Measurements from ENCODE around the gene ANKH.
"Not testable (repeated sequence)": the region's sequence is repeated elsewhere in the genome, so short reads cannot be mapped to it uniquely, and the experiment has no call there.

Gene ANKH

DNA sequence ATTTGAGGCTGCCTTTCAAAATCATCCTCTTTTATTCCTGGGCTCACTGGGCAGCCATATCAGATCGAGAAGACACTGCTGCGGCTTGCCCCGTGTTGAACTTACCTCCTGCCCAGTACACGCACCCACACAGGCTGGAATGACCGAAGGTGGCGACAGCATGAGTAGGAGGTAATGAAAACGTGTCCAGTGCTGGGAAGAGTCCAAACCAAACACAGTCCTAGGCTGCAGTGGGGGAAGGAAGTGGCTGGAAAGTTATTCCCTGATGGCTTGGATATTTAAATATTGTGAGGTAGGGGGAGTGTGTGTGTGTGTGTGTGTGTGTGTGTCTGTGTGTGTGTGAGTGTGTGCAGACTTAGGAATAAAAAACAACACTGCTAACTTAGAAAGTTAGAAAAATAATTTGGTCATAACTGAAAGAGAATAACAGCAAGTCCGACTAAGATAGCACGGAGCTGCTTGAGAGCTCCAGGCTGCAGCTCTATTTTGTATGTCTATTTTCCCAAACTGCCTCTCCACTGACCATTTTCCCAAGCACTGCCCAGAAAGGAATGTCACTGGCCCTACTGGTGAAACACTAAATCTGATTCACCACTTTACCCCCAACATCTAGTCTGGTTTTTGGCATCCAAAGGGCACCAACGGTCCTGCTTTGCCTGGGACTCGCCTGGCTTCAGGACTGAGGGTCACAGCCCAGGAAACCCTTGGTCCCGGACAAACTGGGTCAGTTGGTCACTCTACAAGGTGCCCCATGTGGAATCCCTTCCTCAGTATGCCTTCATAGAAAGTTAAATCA lies 41.2 kb downstream of the ANKH start:
- in situ Hi-C loops (cut with MboI; ENCODE audit: low sequenced_read_pairs): no loop called here

DNA sequence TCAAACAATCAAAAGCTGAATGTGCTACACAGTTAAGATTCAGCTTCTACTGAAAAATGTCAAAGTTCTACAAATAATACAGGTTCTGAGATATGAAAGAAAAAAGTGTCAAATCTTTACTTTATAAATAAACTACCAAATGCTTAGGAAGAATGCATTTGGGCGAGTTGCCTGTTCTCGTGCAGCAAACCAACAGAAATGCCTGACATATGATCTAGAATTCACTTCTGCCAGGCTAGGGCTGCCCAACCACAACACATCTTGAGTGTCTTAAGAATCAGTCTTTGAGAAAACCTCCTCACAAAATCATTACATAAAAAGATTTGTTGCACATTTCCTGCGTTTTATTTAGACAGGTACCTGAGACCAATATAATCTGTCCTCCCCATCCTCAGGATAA lies 42.2 kb downstream of the ANKH start:
- in situ Hi-C loops (cut with MboI; ENCODE audit: low sequenced_read_pairs): no loop called here

DNA sequence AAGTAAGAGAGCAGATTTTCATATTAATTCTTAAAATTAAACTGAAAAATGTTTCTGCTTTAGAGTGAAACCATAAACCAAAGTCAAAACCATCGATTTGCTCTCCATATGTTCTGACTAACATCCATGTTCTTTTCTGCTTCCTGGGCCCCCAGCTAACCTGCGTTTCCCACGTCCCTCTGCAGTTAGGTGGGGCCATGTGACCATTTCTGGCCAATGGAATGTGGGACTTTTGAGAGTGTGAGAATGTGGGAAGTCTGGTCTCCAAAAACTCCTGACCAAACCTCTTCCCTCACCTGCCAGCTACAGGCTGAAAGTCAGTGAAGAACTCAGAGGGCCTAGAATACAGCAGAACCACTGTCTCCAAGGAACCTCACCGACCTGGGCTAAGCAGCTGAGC lies 44.9 kb downstream of the ANKH start:
- in situ Hi-C loops (cut with MboI; ENCODE audit: low sequenced_read_pairs): no loop called here

DNA sequence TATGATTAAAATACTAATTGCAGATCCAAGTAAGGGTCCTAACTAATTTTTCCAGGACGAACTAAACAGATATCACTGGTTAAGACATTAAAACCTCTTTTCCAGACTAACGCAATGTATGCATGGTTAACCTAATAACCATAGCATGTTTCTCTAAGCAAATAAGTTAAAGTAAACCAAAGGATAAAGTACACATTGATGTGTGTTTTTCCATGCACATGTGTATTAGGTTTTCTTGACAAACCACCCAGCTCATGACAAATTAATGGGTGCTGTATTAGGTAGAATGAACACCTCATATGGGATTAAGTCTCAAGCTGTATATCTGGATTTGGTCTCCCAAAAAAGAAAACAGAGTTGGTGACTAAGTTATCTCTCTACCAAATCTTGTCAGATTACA lies 45.6 kb downstream of the ANKH start:
- in situ Hi-C loops (cut with MboI; ENCODE audit: low sequenced_read_pairs): no loop called here

DNA sequence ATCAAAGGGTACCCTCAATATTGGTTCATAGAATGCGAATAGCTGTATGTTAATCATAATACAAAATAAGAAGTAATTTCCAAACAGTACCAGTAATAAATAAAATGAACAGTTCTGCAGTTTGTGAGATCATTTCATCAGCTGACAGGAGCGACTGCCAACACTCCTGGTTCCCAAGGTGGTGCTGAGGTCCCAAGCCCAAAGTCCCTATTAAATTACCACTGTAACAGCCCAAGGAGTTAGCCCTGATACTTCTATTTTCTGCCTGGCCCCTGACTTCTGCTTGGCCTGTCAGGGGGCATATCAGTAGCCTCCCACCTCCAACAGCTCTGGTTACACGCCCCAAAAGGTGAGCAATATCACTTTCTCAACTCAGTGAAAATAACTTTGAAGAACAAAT lies 47.1 kb downstream of the ANKH start:
- in situ Hi-C loops (cut with MboI; ENCODE audit: low sequenced_read_pairs): no loop called here

DNA sequence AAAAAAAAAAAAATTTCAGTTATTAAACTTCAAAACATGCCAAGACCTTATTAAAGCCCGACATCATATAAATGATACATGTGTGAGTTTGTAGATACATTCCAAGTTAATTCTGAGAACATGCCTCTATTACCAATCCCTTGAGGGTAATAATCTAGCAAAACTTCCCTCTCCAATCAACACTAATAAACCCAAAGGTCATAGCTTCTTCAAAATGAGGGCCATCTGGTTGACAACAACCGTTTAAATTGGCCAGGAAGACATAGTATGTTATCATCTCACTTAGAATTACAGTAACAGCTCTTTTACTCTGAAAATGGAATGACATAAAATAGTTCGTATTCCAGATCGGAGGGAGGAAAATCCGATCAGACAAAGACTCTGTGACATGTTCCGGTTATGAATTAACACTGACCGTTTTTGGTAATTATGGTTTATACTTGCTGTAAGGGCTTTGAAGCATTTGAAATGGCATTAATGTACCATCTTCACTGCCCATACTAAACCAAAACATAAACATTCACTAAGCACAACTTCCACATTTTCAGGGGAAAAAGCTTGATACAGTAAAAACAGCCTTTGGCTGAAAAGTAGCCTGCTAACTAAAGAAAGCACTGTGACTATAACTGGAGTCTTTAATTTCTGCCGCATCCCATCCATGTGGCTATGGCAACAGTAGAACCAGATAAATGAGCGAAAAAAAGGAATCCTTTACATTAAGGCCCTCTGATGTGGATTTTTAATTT lies 50.3 kb downstream of the ANKH start:
- in situ Hi-C loops (cut with MboI; ENCODE audit: low sequenced_read_pairs): no loop called here

DNA sequence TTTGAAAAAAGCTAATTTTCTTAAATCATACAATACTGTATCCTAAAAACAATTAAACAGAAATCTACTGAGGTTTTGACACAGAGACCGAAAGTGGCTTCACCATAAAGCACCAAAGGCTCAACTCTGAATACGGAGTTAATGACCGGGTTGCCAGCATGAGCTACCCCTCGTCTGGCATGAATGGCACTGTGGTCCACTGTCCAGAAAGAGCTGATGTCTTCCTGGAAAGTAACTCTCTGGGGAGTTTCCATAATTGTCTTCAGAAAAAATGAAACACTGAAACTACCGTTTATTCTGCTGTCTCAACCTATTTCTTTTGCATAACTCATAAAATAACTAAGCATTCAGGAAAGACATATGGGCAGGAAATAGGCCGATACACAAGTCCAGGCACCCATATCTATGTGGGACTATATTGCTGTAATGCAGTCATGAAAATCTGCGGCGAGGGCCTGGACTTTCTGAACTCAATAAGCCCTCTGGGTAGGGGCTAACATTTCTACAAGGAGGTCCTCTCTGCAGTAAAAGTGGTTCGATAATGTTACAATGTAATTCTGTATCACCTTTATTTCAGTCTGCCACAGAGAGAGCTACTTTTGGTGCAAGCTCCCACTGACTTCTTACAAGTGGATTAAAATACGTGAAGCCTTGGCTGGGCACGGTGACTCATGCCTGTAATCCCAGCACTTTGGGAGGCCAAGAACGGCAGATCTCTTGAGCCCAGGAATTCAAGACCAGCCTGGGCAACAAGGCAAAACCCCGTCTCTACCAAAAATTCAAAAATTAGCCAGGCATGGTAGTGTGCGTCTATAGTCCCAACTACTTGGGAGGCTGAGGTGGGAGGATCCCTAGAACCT lies 52.4 kb downstream of the ANKH start:
- in situ Hi-C loops (cut with MboI; ENCODE audit: low sequenced_read_pairs): no loop called here

DNA sequence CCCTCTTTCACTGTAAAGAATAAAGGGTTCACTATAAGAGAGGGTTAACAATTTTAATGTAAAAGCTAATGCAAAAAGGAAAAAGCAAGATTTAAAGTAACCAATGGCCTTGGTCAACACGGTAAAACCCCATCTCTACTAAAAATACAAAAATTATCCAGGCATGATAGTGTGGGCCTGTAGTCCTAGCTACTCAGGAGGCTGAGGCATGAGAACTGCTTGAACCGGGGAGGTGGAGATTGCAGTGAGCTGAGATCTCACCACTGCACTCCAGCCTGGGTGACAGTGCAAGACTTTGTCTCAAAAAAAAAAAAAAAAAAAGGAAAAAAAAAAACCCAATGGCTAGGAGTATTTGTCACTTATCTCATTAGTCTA lies 53.8 kb downstream of the ANKH start:
- in situ Hi-C loops (cut with MboI; ENCODE audit: low sequenced_read_pairs): not testable (repeated sequence)

DNA sequence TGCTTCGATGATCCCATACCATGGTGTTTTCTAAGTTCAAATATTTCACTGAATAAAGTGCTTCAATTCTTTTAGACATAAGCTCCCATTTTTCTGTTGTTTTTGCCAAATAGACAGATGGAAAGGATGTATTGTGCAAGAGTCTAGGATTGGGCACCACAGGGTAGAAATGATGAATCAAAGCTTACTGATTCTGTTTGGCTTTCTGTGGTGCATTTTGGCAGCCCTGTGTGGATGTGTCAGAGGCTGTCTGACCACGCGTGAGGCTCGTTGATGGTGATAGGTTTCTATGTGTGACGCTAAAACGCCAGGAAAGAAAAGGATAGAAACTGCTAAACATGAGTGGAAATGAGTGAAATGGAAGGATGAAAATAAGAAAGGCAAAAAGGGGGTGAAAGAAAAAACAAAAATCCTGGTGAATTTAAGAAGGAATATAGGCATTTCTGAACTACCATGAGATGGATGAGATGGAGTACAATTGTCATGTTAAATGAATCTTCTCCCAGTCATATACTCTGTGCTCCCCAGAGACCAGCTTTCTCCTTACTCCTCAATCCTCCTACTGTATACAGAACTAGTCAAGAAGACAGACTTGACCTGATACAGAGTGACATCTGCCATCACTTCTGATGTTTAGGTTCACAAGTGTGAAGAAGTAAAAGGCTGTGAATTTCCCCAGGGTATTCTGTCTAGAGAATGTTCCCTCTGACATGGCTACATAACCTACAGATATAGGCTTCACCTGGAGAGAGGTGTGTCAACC lies 54.4 kb downstream of the ANKH start:
- in situ Hi-C loops (cut with MboI; ENCODE audit: low sequenced_read_pairs): no loop called here

DNA sequence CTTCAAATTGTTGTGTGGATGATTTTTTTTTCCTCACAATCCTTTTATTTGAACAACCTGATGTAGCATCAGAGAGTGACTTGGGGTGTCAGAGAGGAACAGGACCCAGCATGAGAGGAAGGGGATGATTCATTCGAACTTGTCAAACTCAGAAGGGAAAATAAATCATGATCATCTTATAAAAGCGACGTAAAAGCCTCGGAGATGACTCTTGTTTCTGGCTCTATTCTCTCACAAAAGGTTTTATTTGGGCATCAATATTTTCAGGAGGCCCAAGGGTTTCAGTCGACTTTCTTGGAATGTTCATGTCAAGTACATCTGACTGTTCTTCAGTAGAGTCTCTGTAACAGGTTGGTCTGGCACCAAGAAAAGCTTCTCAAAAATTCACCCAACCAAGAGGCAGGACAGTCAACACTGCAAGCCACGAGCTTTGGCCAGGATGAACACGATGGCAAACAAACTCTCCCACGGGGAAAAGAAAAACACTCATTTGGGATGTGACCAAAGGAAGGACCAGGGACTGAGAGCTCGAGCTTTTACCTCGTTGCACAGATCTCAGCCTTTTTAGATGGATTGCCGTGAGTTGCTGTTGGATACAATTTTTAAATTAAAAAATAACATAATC lies 55.1 kb downstream of the ANKH start:
- in situ Hi-C loops (cut with MboI; ENCODE audit: low sequenced_read_pairs): no loop called here

DNA sequence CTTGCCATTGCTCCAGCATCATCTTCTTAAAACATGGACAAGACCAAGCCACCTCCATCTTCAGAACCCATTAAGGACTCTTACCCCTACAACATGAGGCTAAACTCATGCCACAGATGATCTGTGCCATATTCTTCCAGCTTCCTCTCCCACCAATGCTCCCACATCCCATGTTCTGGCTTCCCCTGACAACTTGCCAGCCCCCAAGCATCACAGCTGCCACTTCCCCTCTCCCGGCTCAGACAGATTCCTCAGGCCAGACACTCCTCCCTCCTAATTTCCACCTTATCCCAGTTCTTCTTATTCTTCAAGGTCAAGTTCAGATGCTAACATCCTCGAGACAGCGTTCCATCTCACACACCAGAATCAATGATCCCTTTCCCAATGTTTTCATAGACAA lies 57.8 kb downstream of the ANKH start:
- in situ Hi-C loops (cut with MboI; ENCODE audit: low sequenced_read_pairs): no loop called here

DNA sequence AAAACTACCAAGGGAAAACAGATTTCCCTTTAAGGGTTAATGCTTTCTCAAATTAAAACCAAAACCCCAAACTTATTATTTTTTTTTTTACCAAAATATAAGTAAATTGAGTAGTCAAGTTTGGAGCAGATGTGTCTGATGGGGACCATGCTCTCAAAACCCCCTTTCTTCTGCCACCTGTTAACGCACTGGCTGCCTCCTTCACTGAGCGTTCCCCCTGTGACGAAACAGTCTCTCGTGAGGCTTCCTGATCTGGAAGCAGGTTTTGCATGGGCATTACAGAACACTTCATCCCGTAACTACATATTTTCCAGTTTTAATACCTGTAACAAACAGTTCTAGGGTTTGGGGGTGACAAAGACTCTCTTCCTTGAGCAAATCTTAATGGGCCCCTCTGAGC lies 59.4 kb downstream of the ANKH start:
- in situ Hi-C loops (cut with MboI; ENCODE audit: low sequenced_read_pairs): no loop called here

DNA sequence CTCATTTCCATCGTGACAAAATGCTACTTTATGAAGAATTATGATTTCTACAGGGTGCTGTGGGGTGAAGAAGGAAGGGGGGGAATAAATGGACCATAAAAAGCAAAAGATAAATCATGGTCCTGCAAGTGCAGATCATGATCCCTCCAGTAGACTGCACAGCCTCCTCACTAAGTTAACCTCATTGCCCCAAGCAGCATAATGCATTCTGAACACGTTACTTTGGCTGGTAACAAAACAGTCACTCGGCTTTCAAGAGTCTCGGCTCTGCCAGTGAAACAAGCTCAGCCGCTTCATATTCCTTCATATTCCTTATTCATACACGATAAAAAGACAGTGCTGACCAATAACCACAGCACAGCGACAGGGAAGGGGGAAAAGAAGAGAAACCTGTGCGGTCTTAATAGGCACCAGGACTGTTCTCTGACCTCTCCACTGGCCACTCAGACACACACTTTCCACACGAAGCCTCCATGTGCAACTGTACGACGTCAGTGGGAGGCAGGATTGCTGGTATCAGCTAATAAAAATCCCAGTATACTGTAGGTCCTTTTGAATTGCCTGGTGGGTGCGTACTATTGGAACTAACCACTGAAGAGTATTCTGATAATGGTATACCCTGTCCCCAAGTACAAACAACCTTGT lies 60.5 kb downstream of the ANKH start:
- in situ Hi-C loops (cut with MboI; ENCODE audit: low sequenced_read_pairs): no loop called here

DNA sequence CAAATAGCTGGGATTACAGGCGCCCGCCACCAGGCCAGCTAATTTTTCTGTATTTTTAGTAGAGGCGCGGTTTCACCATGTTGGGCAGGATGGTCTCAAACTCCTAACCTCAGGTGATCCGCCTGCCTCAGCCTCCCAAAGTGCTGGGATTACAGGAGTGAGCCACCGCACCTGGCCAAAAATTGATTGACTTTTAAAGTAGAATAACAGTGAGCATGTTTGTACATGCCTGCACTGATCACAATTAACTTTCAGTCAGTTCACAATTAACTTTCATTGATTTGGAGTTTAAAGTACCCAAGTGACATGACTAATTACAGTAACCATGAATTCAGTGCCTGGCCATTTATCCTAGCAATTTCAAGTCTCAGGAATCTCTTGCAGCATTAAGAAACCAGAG lies 61.3 kb downstream of the ANKH start:
- in situ Hi-C loops (cut with MboI; ENCODE audit: low sequenced_read_pairs): no loop called here

DNA sequence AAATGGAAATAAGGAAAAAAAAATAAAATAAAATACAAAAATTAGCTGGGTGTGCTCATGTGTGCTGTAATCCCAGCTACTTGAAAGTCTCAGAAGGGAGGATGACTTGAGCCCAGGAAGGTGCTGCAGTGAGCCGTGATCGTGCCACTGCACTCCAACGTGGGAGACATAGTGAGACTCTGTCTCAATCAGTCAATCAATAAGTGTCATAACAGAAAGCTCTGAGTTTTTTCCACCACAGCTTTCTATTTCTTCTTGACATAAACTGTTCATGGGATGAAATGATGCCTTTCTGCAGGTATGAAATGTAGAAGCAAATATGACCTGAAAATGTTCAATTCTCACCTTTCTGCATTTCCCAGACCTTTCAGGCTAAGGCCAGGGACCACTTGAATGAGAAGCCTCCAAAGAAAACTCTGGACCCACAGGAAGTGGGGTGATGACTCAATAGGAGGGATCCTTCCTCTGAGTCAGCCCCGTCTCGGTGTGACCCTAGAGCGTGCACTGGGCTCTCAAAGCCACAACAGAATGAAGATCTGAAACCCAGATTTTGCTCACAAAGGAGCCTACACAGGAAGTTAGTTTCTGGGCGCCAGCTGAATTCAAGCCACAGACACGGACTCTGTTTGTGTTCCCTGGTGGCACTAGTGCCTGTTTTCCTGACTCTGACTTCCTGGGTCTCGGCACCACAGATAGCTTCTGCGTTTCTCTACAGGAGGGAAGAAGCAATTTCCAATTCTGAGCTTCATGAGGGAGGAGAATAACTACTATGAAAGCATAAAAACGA lies 62.0 kb downstream of the ANKH start:
- in situ Hi-C loops (cut with MboI; ENCODE audit: low sequenced_read_pairs): no loop called here

DNA sequence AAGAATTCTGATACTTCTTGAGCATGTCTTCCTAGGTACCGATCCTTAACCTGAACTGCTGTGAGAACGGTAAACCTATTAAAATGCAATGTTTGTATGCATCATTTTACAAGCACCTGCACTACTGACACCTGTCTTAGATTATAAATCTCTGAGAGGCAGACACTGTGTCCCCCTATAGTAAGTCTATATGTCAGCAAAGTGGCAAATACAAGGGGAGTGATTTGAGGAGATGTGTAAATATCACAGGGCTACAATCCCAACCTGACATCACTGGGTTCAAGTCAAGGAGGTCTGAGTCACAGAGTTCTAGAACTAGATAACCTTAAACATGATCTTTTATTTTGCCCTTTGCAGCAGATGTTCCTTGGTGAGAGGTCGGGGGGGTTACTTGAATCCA lies 64.1 kb downstream of the ANKH start:
- in situ Hi-C loops (cut with MboI; ENCODE audit: low sequenced_read_pairs): no loop called here

DNA sequence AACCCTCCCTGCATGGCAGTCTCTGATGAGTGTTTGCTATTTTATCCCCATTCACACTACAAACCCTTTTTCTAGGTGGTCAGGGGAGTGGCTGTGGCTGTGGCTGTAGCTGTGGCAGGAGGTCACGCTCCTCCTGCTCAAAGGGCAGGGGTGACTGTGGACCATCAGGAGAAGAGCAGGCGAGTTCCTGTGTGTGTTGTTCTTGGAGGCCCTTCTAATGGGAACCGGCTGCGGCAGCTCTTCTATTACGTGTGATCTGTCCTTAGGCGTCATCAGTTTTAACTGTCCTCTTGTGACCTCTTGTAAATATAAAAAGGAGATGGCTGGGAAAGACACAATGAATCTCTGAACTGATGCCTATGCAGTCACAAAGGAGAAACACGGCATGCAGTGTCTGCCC lies 65.1 kb downstream of the ANKH start:
- in situ Hi-C loops (cut with MboI; ENCODE audit: low sequenced_read_pairs): no loop called here

DNA sequence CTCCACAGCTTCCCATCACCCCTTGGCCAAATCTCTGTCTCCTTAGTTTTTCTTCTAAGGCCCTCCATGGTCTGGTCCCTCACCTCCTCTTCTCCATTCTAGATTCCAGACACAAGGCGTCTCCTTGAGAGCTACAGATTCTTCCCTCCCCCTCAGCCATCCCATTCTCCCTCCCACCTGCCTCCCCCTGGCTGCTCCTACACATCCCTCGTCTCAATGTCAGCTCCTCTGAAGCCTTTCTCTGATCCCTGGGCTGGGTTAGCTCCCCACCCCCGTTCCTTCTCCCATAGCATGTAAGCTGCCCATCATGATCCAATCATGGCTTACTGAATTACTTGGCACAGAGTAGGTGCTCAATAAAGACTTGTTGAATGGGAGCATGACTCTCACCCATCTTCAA lies 69.0 kb downstream of the ANKH start:
- in situ Hi-C loops (cut with MboI; ENCODE audit: low sequenced_read_pairs): no loop called here

DNA sequence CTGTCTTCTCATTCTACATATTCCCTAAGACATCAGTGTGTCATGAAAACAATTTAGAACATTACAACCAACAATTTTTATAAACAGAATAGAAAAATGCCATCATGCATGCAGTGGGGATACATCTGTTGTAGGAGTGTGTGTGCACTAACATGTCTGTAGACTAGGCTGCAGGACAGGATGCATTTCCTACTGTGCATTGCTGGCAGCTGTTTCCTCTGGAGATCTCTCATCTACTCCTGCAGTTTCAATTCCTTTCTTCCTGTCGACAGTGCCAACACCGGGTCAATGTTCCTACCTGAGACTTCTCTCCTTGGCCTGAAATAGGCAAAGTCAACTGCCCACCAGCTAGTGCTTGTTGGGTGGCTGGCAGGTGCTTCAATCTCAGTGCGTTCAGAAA lies 69.8 kb downstream of the ANKH start:
- in situ Hi-C loops (cut with MboI; ENCODE audit: low sequenced_read_pairs): no loop called here

Measured in hTERT RPE-1 (cell line).